GM21576 (cell line): ENCODE measurements around the gene DENND2D.

ENCODE experiments used
- ATAC-seq: cut with Tn5 transposase; IDR thresholded peaks from one replicate; pipeline ENCODE4 v1.9.1; 2021; ENCODE audit warnings: mild to moderate bottlenecking, moderate library complexity; ENCODE audit not compliant: unreplicated experiment

The DENND2D gene

GRCh38 chr1:111199881-111200801 is at the start of gene DENND2D:
Gene DENND2D, minus strand, starts transcription at chr1:111200646. Its CDS starts 187 bp downstream, at chr1:111200459.
- no peak for ATAC-seq

DNA sequence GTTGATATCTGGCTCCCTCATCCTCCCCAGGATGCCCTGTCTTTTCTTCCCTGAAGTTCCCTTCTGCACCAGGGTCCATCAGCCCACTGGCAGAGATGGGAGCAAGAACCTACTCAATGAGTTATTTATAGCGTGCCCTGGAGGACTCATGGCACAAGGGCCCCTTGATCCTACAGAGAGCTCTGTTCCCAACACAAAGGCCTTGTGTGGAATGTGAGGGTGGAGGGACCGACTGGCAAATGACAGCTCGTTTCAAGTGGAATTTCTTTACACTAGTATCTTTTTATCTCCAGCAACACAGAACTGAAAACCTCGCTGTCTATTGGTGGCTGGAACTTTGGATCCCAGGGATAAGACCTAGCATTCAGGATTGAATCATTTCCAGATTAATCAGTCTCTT is 49.5 kb upstream of the DENND2D start:
- no peak for ATAC-seq

DNA sequence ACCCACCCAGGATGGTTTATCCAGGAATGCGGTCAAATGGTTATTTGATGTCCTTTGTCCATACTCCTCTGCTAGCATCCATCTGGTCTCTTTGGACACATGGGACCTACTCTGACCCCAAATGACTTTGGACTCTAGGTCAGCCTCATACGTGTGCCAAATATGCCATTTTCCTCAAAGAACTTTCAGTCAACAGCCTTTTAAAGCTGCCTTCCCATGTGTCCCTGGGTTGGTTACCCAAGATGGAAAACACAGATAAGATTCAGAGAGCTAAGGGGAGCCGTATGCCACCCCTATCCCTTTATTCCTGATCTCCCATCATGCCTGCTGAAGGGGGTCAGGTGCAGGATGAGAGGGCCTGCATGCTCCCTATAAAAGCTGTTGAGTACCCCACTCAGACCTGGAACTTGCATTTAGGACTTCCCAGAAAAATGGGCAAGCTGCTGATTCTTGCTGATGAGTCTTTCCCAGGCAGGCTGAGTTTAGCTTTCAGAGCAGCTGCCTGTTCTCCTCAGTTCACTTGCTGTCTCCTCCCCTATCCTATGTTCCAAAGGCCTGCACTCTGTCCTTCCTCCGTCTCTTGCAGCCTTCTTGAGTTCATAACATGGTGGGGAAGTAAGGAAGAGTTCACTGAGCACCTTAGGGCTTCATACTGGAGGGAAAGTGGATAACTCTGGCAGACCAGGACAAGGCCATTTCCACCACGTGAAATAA is 46.8 kb upstream of the DENND2D start:
- no peak for ATAC-seq

DNA sequence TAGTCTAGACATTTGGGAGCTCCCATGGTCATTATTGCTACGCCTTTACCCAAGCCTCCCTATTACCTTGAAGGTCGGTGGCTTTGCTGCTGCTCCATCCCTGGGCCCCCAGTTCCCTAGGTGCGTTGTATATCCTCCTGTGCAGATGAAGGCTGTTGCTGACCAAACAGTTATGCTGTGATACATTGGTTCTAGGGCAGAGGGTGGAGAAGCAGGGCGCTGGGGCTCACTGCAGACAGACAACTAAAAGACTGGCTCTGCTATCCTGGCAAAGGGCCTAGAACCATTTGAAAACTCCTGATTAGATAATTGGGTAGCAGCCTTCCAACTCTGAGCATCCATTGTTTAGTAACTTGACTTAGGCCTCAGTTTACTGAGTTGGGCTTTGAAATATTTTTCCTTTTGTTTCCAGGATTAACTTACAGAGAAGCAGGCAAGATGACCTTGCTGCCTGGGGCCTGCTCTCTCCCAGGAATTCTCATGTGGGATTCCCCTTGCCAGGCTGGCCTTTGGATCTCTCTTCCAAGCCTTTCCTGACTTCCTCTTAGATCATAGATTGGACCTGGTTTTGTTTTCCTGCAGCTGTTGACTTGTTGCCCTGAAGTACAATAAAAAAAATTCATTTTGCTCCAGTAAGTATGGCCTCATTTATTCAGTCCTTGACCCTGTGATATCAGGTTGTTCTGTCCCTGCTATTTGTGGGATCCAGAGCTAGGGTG is 42.5 kb upstream of the DENND2D start:
- no peak for ATAC-seq

GRCh38 chr1:111241797-111242196 is 41.4 kb upstream of the DENND2D start:
- no peak for ATAC-seq

- no peak for ATAC-seq
Measured at GRCh38 chr1:111238056-111238795, 37.8 kb upstream of the DENND2D start.

DNA sequence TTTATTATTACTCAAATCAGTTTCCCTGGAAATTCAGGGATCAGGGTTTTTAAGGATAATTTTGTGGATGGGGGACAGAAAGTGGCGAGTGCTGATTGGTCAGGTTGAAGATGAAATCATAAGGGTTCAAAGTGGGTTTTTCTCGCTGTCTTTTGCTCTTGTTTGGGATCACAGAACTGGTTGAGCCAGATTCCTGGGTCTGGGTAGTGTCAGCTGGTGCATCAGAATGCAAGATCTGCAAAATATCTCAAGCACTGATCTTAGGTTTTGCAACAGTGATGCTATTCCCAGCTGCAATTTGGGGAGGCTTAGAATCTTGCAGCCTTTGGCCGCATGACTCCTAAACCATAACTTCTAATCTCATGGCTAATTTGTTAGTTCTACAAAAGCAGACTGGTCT is 36.4 kb upstream of the DENND2D start:
- no peak for ATAC-seq

GRCh38 chr1:111236379-111236778 is 35.9 kb upstream of the DENND2D start:
- no peak for ATAC-seq

DNA sequence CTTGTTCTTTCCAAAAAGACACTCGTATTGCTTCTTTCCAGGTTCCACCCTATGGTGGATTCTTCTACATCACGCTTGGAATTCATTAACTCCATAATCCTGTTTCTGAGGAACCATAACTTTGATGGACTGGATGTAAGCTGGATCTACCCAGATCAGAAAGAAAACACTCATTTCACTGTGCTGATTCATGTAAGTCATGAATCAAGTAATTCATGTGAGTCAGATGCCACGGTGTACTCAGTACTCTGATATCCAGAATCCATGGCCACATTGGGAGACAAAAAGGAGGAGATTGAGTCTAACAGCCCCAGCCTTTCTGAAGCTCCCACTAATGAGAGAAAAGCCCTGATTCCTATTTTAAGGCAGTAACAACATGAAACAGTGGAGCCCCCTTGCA is 34.4 kb upstream of the DENND2D start:
- ATAC-seq: no peak

DNA sequence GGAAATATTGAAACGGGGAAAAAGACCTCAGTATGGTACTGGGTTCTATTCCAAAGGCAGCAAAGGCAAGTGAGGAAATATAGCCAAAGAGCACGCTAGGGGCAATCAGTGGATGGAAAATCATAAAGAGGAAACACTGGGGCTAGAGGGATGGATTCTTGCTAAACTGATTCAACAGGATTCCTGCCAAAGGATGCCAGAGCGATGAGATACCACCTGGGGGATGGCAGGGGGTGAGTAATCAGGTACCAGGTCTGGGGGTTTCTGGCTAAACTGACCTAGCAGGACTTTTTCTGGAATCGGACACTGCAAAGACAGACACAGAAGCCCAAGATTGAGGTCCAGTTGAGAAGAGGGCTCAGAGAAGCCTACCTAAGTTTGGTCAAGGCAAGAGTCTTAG is 33.8 kb upstream of the DENND2D start:
- ATAC-seq: no peak

GRCh38 chr1:111232134-111232533 is 31.7 kb upstream of the DENND2D start:
- no peak for ATAC-seq

DNA sequence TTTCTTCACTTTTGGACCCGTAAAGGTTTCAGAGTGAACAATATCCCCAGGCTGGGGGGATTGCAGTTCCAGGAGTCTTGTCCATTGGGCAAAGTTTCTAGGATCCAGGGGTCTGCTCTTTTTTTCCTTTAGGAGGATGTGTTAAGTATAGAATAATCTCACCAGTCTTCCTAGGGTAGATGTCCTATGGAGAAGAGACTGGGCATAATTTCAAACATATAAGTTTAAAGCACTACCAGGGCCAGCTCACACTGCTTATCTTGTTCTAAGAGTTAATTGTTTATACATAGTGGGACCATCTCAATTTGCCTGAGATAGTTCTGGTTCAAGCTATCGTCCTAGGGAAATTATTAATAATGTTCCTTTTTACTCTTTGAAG is 28.3 kb upstream of the DENND2D start:
- ATAC-seq: no peak

GRCh38 chr1:111227851-111228747 is 27.7 kb upstream of the DENND2D start:
- ATAC-seq: no peak

DNA sequence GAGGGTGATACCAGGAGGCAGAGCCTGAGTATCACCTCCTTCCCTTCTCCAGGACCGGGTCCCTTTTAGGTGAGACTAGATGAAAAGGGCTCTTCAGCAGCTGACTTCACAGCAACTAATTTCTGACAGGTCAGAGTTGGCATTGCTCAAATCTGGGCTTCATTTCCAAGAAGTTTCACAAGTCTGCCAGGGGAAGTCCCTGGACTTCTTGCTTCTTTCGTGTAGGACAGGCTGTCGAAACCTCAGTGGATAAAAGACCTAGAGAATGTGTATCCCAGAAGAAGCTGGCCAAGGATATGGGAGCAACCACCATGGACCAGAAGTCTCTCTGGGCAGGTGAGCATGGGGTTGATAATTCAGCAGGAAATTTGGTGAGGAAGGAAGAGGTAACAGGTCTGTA is 27.0 kb upstream of the DENND2D start, which contains the start of gene CHI3L2:
Gene CHI3L2 (plus strand): TSS at position 280 of the 400 bp plus-strand sequence. CDS start 17 bp downstream, at position 297.
- ATAC-seq: no peak

GRCh38 chr1:111225717-111226400 is 25.4 kb upstream of the DENND2D start:
- ATAC-seq: no peak

GRCh38 chr1:111225091-111225490 is 24.6 kb upstream of the DENND2D start:
- ATAC-seq: no peak

DNA sequence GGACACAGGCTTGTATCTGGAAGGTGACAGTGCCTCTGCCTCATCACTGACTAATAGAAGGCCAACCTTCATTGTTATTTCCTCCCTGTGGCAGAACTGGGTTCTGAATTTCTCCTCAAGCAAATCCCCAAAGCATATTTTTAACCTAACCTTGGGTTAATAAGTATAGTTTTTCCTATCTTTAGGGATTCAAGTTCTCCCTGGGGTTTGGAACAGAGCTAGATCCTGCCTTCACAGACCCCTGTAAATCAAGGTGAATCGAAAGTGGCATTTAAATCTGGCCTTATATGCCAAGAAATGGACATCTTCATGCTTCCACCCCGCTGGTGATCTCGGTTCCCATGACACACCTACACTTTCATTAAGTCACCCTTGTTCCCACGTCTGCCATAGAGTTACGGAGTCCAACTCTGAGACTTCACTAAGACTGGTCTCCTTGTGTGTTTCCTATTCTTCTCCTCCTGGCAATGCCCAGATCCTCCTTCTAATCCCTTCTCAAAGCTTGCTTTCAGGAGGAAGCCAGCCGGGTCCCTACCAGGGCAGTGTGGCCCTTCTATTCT is 22.8 kb upstream of the DENND2D start:
- ATAC-seq: no peak

DNA sequence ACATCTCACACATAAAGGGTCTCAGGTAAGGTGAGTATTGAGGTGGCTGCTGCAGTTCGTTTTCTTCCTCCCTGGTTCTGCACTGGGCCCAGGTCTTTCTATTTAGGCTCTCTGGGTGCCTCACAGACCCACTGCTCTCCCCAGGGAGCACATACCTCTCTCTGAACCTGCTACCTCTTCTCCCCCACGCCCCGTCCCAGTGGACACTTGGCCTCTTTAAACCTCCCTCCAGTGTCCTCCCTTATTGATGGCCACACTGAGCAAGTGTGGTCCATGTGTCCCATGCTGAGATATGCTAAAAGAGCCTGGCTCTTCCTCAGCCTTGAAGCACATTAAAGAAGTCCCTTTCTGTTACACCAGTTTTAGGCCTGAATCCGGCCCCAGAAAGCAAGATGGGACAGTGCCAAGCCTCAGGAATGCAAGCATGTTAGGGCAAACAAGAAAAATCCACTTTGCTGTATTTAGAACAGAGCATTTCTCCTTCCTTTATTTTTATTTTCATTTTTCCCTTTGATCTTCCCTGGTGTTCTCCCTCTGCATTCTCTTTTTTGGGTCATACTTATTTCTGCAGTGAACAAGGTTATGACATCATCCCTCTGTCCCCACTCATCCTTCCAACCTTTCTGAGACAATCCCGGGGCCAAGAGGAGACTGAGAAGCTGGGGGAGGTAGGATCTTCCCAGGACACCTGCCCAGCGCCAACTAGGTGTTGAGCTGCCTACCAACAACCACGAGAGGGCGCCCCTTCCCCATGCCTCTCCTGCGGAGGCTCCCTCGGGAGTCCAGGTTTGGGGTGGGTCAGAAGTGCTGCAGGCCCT is 22.1 kb upstream of the DENND2D start:
- no peak for ATAC-seq
